Iris pigment epithelial cell (primary cell): ENCODE results near the gene OR51D1.

Experiments
- DNase-seq: peaks from one replicate; pipeline ENCODE4 v3.0.0-alpha.2; 2011; ENCODE audit warnings: low read depth

Gene OR51D1

DNA sequence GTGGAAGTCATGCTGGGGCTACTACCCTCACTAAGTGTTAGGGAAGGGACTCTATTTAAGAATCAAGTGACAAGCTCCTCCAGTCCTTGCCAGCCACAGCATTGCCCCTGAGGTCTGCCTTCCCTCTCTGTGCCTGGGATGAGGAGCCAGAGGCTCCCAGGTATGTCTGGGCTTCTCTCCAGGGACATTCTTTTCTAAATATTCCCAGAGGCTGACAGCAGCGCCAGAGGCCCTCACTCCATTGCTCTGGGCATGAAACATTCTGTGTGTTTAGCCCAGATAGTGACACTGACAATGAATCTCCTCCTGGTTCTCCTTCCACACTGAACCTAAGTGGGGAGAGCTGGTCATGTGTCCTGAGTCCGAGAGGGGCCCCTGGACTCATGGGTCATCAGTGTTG lies 8.7 kb downstream of the OR51D1 start:
- no peak for DNase-seq

DNA sequence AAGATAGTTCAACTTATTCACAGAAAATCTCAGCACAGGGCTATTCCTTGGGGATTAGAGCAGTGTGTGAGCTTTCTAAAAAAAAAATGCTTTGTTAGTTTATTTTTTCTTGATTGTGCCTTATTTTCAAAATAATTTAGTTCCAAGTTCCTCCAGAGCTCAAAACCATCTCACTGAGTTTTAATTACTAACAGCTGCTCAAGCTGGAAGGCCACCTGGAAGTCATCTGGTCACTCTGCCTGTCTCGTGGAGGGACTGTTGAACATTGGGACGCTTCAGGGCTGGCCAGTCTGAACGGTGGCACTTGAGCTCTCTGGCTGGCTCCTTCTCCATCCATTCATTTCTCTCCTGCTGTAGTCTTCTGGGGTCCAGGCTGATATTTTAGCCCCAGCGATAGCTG lies 10.5 kb downstream of the OR51D1 start:
- no peak for DNase-seq

DNA sequence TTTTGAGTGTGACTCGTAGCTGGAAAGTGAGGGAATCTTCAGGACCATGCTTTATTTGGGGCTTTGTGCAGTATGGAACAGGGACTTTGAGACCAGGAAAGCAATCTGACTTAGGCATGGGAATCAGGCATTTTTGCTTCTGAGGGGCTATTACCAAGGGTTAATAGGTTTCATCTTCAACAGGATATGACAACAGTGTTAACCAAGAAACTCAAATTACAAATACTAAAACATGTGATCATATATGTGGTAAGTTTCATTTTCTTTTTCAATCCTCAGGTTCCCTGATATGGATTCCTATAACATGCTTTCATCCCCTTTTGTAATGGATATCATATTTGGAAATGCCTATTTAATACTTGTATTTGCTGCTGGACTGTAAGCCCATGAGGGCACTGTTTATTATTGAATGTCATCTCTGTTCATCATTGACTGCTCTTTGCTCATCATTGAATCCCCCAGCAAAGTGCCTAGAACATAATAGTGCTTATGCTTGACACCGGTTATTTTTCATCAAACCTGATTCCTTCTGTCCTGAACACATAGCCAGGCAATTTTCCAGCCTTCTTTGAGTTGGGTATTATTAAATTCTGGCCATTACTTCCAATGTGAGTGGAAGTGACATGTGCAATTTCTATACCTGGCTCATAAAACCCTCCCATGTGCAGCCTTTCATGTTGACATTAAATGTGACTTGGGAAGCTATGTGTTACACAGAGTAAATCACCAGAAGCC lies 17.5 kb downstream of the OR51D1 start:
- DNase-seq, result no peak

DNA sequence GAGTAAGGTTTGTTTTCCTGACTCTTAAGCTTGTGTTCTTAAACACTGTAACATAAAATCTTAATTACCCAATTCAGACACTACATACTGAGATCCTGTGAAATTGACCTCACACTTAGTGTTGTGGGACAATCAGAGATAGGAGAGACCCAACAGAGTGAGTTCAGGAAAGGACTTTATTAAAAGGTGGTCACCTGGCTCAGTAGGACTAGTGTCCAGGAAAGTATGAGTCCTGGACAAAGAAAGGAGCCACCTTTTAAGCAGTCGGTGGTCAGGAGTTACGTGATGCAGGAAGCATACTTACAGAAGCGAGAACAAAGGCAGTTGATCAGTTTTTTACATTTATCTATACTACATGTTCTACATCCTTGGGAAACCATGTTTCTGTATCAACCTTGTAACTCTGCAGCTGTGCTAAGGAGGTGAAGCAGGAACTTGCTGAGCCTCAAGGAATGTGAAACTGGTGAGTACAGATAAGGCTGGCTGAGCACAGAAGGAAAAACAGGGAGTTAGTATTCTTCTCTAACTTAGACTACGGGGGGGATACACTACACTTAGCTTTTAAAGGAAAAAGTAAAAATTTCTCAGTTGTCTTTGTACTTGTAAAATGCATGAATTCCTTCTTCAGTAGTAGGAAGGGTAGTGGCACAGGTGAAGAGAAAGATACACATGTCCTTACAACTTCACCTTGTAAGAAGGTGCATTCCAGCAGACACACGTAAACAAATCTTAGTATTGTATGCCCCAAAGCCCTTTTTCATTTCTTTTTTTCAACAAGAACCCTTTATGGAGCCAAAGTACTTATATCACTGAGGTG lies 21.6 kb downstream of the OR51D1 start:
- peak; percentile 23 for DNase-seq

DNA sequence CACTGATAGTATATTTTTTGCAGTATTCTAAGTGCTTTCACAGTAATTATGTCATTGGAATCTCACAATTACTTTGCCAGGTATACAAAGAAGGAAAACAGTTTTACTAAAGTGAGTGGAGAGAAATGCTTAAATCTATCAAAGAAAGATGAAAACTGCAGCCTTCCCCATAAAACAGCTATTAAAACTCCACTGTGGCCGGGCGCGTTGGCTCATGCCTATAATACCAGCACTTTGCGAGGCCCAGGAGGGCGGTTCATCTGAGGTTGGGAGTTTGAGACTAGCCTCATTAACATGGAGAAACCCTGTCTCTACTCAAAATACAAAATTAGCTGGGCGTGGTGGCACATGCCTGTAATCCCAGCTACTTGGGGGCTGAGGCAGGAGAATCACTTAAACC lies 25.6 kb downstream of the OR51D1 start:
- DNase-seq, result no peak

DNA sequence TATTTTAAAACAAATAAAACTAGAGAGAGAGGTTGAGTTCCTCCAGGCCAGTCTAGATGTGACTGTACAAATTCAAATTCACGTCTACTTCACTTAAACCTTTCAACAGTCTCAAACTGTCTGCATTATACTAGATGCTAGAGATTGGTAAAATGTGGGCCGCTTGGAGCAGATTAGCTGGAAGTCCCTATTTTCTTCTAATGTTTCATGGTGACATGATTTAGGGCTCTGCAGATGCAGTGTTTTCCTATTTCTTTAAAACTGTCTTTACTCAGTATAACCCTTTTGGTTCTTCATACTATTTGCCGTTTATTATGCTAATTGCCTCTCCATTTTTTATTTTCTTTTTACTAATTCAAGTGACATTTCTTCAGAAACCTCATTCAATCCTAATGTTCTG lies 26.9 kb downstream of the OR51D1 start:
- DNase-seq, result no peak

DNA sequence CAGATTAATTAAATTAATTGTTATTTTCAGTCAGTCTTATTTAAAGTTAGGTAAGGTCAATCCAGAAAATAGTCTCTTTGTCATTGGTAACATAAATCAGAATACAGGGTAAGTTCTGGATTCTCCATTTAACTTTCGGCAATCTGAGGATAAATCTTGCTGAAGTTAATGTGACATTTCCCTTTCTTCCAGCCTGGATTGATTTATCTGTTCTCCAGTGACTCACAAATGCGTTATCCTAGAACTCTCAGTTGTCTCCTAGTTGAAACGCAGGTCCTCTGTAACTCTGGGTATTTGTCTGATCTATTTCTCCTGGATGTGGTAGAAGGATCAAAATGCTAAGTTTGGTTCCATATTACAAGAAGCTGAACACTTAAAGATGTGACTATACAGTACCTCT lies 27.5 kb downstream of the OR51D1 start:
- DNase-seq, result peak; percentile 6

DNA sequence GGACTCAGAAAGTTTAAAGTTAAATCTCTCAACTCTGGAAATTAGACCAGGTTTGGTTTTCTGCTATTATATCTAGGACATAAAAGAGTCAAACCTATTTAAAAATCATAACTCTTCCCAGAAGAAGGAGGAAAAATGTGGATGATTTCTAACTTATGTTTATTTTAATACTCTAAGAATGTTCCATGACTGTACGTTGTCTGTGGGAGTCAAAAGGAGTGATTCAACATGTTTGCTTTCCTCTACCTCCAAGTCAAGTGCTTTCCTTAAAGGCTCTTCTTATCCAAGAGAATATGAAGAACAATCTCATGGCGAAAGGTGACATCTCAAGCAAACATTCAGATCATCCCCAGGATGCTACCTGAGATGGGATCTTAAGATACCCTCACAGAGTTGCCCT lies 28.1 kb downstream of the OR51D1 start:
- DNase-seq, result peak; percentile 38

DNA sequence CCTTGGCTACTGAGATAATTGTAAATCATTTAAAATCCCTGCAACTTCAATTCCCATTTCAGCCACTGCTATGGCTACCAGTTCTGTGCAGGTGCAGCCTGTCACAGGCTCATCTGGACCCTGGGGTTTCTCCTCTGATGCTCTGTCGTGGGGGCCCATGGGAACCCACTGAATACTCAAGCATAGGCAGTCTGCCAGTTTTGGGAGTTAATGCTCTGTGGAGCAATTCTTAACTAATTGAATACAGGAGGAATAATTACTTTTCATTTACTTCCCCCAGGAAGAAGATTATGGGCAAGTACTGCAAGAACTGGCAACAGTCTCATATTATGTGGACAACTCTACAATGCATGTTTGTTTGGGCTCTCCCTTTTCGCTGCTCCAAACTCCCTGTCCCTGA lies 34.5 kb downstream of the OR51D1 start:
- DNase-seq, result no peak

DNA sequence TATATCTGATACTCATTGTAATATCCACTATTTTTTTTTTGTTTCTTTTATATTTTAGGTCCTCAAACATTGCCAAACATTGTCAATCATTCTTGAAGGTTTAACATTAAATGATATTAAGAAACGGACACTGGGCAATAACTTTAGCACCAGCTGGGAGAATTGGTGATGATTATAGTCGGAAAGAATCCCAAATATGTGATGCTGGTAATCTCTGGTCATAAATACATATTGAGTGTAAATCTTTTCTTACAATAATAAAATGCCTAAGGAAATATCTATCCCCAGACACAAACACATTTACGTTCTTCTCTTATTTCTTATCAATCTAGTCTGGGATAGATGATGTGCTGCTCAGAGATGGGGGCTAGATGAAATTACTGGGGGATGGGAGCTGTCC lies 35.2 kb downstream of the OR51D1 start:
- peak; percentile 51 for DNase-seq

DNA sequence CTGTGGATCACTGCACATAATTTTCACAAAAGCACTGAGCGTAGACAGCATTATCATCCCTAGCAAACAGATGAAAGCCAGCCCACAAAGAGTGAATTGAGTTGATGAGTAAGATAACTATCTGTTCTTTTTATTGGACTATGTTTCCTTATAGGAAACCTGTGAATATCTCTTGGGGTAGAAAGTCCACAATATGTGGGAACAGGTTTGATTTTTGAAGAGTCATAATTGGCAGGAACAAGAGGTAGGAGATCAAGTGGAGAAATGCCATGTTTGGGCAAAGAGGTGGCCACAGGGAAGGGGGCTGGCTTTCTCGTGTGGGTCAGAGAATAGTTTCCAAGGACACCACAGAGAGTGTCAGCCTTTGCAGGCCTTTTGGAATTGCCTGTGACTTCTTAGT lies 36.5 kb downstream of the OR51D1 start:
- DNase-seq, result no peak

DNA sequence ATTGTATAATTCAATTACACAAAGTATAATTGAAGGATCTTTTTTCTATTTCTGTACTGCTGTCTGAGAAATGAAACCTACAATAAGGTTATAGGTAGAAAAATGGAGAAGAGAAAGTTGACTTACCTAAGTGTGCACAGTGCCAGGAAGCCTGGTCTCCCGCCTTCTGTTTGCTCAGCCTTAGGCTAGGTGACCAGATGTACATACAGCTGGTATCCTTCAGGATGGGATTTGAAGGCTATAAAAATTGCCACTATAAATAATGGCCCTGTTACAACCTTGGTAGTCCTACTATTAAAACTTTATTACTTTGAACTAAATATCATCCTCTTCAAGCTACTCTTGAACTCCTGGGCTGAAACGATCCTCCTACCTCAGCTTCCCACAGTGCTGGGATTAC lies 40.7 kb downstream of the OR51D1 start:
- DNase-seq, result no peak

DNA sequence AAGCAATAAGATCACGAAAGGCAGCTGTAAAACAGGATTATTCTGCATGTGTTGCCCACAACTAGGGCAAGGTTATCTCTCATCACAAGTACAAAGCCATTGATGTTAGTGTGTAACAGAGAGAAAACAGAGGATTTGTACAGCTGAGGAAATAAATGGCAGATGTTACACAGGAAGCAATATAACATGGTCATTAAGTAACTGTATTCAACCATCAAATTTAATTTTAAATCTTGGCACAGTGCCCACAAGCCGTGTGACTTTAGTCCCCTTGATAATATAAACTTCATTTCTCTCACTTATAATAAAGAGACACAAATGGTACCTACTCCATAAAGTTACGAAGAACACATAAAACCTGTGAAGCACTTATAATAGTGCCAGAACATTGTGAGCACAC lies 43.1 kb downstream of the OR51D1 start:
- DNase-seq, result no peak

DNA sequence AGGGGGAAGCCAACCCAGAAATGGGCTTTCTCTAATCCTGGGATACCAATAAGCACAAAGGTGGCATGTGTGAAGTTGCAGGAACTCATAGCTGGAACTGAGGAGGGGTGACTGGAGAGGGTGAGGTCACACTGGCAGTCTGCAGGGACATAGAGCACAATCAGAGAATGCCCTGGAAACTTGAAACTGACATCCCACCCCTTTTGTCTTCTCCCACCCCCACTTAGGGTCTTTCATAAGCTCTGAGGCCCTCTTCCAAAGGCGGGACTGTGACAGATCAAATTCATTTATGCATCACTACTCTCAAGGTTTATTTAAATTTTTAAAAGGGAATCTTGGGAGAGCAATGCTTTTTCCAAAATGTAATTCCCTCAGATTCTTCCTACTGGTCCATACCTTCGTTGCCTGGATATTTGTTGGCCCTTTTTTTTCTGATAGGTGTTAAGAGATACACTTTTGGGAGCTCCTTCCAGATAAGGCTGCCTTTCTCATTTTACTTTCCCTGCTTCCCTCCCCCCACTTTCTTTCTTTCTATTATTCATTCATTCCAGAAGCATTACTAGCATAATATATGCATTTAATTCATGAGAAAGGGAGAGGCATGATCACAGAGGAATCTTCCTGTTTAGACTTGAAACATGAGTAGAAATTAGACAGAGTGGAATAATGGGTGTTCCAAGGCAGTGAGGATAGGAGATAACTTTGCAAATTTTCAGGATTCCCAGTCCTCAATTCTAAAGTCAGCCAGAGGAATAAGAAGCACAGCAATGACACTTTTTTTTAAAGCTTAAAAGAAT lies 45.5 kb downstream of the OR51D1 start:
- DNase-seq, result peak; percentile 36

DNA sequence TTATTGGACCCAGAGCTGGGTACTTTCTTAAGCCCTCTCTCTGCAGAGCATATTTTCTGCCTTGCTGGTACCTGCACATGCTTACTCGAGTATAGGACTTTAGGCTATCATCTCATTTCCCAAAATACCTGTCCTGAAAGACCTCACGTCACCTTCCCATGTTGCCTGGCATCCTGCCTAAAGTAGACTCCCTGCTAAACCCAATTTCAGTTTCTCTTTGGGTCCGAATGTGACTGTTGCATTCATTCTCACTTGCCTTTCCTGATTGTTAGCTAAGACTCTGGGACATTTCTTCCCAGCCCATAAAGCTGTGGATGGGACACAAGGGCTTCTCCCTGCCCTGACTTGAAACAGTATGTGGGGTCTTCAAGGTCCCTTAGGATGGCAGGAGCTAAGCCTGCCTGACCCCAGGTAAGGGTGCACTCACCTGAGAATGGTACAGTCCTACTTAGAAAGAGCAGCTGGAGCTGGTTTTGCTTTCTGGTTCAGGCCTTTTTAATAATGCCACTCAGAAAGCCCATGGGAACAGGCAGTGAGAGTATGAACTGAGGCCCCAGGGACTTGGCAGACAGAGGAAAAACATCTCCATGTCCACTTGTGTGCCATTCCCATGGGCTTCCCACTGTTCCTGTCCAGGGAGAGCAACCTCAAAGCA lies 47.5 kb downstream of the OR51D1 start:
- no peak for DNase-seq
